ENCODE results near the gene CNOT6.
"Not testable (repeated sequence)": the region's sequence is repeated elsewhere in the genome, so short reads cannot be mapped to it uniquely, and the experiment has no call there.

Gene CNOT6

GRCh38 chr5:180507661-180508060 is 13.5 kb downstream of the CNOT6 start:
- H3K36me3 ChIP-seq (ENCODE audit: insufficient read depth, low read length) = peaks cover 27% of the 10 kb centered on the region
- no peak overlapping the region for H2AFZ ChIP-seq (ENCODE audit: low read depth, low read length)
- H3K4me3 ChIP-seq (ENCODE audit: low read length) = no peak overlapping the region
- H3K4me1 ChIP-seq (ENCODE audit: insufficient read depth, low read length) = no peaks in the 10 kb centered on the region
- no peaks in the 10 kb centered on the region for H3K27me3 ChIP-seq (ENCODE audit: insufficient read depth, low read length)
- H3K9me3 ChIP-seq (ENCODE audit: low read length) = peaks cover 7% of the 10 kb centered on the region

- Histone ChIP-seq H3K36me3 (ENCODE audit: insufficient read depth, low read length) (peaks cover 11% of the 10 kb centered on the region), H3K4me1 (ENCODE audit: insufficient read depth, low read length) (no peaks in the 10 kb centered on the region), H2AFZ (ENCODE audit: low read depth, low read length) (no peak overlapping the region), H3K9me3 (ENCODE audit: low read length) (peaks cover 3% of the 10 kb centered on the region), H3K4me3 (ENCODE audit: low read length) (no peak overlapping the region), H3K27me3 (ENCODE audit: insufficient read depth, low read length) (no peaks in the 10 kb centered on the region)
Measured at GRCh38 chr5:180515294-180515693, 21.1 kb downstream of the CNOT6 start.

DNA sequence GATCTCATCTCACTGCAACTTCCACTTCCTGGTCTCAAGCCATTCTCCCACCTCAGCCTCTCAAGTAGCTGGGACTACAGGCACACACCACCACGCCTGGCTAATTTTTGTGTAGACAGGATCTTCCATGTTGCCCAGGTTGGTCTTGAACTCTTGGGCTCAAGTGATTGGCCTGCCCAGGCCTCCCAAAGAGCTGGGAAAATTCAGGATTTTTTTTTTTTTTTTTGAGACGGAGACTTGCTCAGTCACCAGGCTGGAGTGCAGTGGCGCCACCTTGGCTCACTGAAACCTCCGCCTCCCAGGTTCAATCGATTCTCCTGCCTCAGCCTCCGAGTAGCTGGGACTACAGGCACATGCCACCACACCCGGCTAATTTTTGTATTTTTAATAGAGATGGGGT is 21.8 kb downstream of the CNOT6 start:
- H3K4me1 ChIP-seq (ENCODE audit: insufficient read depth, low read length); H3K4me3 ChIP-seq (ENCODE audit: low read length); H3K9me3 ChIP-seq (ENCODE audit: low read length); H2AFZ ChIP-seq (ENCODE audit: low read depth, low read length); H3K27me3 ChIP-seq (ENCODE audit: insufficient read depth, low read length): not testable (repeated sequence)
- peaks cover 12% of the 10 kb centered on the region for H3K36me3 ChIP-seq (ENCODE audit: insufficient read depth, low read length)

DNA sequence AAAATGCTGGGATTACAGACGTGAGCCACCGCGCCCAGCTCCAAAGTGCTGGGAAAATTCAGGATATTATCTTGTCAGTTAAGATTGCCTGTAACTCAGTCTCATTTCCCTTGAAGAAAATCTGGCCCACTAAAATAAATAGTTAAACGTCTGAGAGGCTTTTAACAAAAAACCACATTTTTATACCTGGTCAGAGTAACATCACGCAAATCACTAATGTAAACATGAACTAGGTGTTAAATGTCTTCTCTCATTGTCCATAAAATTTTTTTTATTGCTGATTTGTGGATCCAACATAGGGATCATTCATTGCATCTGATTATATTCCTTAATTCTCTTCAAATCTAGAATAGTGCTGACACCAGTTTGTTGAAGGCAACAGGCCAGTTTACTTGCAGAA is 22.3 kb downstream of the CNOT6 start:
- H3K36me3 ChIP-seq (ENCODE audit: insufficient read depth, low read length) = peaks cover 15% of the 10 kb centered on the region
- peaks cover 6% of the 10 kb centered on the region for H3K9me3 ChIP-seq (ENCODE audit: low read length)
- H3K4me3 ChIP-seq (ENCODE audit: low read length) = no peak overlapping the region
- H2AFZ ChIP-seq (ENCODE audit: low read depth, low read length) = no peak overlapping the region
- no peaks in the 10 kb centered on the region for H3K27me3 ChIP-seq (ENCODE audit: insufficient read depth, low read length)
- H3K4me1 ChIP-seq (ENCODE audit: insufficient read depth, low read length) = no peaks in the 10 kb centered on the region

- Histone ChIP-seq H3K36me3 (ENCODE audit: insufficient read depth, low read length) (peaks cover 19% of the 10 kb centered on the region), H3K9me3 (ENCODE audit: low read length) (peaks cover 8% of the 10 kb centered on the region), H2AFZ (ENCODE audit: low read depth, low read length) (no peak overlapping the region), H3K4me3 (ENCODE audit: low read length) (no peak overlapping the region), H3K27me3 (ENCODE audit: insufficient read depth, low read length) (no peaks in the 10 kb centered on the region), H3K4me1 (ENCODE audit: insufficient read depth, low read length) (no peaks in the 10 kb centered on the region)
Measured at GRCh38 chr5:180519098-180519497, 24.9 kb downstream of the CNOT6 start.

DNA sequence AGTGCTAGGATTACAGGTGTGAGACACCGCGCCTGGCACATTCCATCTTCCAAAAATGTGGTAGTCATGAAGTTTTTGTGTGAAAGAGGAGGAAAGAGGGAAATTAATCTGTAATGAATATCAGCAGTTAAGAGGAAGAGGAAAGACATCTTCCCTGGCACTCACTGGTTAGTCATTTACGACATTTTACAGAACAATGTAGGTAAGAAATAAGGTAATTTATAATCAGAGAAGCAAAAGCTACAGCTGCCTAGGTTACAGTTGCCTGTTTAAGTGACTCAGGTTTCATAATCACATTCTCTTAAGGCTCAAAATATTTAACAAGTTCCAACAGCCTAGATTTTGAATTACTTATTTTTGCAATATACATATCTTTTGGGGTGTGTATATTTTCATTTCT is 26.9 kb downstream of the CNOT6 start:
- H3K4me1 ChIP-seq (ENCODE audit: insufficient read depth, low read length) = no peaks in the 10 kb centered on the region
- no peaks in the 10 kb centered on the region for H3K27me3 ChIP-seq (ENCODE audit: insufficient read depth, low read length)
- H2AFZ ChIP-seq (ENCODE audit: low read depth, low read length) = no peak overlapping the region
- H3K9me3 ChIP-seq (ENCODE audit: low read length) = peaks cover 8% of the 10 kb centered on the region
- H3K4me3 ChIP-seq (ENCODE audit: low read length) = no peak overlapping the region
- H3K36me3 ChIP-seq (ENCODE audit: insufficient read depth, low read length) = peaks cover 16% of the 10 kb centered on the region

- Histone ChIP-seq H3K9me3 (ENCODE audit: low read length) (peaks cover 8% of the 10 kb centered on the region), H3K4me3 (ENCODE audit: low read length) (no peak overlapping the region), H3K36me3 (ENCODE audit: insufficient read depth, low read length) (peaks cover 15% of the 10 kb centered on the region), H2AFZ (ENCODE audit: low read depth, low read length) (no peak overlapping the region), H3K4me1 (ENCODE audit: insufficient read depth, low read length) (no peaks in the 10 kb centered on the region), H3K27me3 (ENCODE audit: insufficient read depth, low read length) (no peaks in the 10 kb centered on the region)
Measured at GRCh38 chr5:180521591-180521990, 27.4 kb downstream of the CNOT6 start.

GRCh38 chr5:180522330-180522729 is 28.2 kb downstream of the CNOT6 start:
- no peaks in the 10 kb centered on the region for H3K4me1 ChIP-seq (ENCODE audit: insufficient read depth, low read length)
- peaks cover 8% of the 10 kb centered on the region for H3K36me3 ChIP-seq (ENCODE audit: insufficient read depth, low read length)
- H2AFZ ChIP-seq (ENCODE audit: low read depth, low read length) = no peak overlapping the region
- peaks cover 5% of the 10 kb centered on the region for H3K9me3 ChIP-seq (ENCODE audit: low read length)
- H3K4me3 ChIP-seq (ENCODE audit: low read length) = no peak overlapping the region
- no peaks in the 10 kb centered on the region for H3K27me3 ChIP-seq (ENCODE audit: insufficient read depth, low read length)

GRCh38 chr5:180523629-180524466 is 29.7 kb downstream of the CNOT6 start:
- Histone ChIP-seq H2AFZ (ENCODE audit: low read depth, low read length) (no peak overlapping the region), H3K4me1 (ENCODE audit: insufficient read depth, low read length) (no peaks in the 10 kb centered on the region), H3K9me3 (ENCODE audit: low read length) (peaks cover 10% of the 10 kb centered on the region), H3K27me3 (ENCODE audit: insufficient read depth, low read length) (no peaks in the 10 kb centered on the region), H3K36me3 (ENCODE audit: insufficient read depth, low read length) (peaks cover 17% of the 10 kb centered on the region), H3K4me3 (ENCODE audit: low read length) (no peak overlapping the region)

DNA sequence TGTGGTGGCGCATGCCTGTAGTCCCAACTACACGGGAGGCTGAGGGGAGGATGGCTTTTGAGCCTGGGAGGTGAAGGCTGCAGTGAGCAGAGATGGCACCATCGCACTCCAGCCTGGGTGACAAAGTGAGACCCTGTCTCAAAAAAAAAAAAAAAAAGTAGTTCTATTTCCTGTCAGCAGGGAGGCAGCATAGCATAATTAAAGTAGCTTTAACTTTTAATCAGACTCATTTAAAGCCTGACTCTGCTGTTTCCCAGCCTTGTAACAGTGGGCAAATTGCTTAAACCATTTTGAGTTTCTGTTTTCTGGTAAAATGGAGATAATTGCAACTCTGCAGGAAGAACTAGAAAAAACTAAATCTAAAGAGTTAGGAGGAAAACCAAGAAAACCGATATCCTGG is 31.2 kb downstream of the CNOT6 start:
- no peak overlapping the region for H3K4me3 ChIP-seq (ENCODE audit: low read length)
- no peaks in the 10 kb centered on the region for H3K27me3 ChIP-seq (ENCODE audit: insufficient read depth, low read length)
- H3K4me1 ChIP-seq (ENCODE audit: insufficient read depth, low read length) = no peaks in the 10 kb centered on the region
- peaks cover 15% of the 10 kb centered on the region for H3K9me3 ChIP-seq (ENCODE audit: low read length)
- H3K36me3 ChIP-seq (ENCODE audit: insufficient read depth, low read length) = peaks cover 30% of the 10 kb centered on the region
- H2AFZ ChIP-seq (ENCODE audit: low read depth, low read length) = no peak overlapping the region

DNA sequence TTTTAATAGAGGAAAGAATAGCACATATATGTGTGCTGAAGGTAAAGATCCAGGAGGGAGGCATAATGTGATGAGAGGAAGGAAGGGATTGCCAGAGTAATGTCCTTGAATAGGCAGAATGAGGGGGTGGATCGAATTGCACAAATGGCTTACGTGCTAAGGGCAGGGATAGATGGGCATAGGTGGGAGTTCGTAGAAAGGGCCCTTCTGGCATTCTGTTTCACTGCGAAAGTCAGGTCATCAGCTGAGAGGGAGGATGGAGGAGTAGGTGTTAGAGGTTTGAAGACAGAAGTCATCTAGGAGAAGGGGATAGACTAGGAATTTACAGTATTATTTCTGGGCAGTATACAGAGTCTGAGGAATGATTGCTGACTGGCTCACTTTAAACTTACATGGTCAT is 32.1 kb downstream of the CNOT6 start:
- Histone ChIP-seq H3K4me1 (ENCODE audit: insufficient read depth, low read length) (no peaks in the 10 kb centered on the region), H3K4me3 (ENCODE audit: low read length) (no peak overlapping the region), H3K27me3 (ENCODE audit: insufficient read depth, low read length) (no peaks in the 10 kb centered on the region), H3K9me3 (ENCODE audit: low read length) (peaks cover 12% of the 10 kb centered on the region), H3K36me3 (ENCODE audit: insufficient read depth, low read length) (peaks cover 26% of the 10 kb centered on the region), H2AFZ (ENCODE audit: low read depth, low read length) (no peak overlapping the region)

- Histone ChIP-seq H3K27me3 (ENCODE audit: insufficient read depth, low read length) (no peaks in the 10 kb centered on the region), H2AFZ (ENCODE audit: low read depth, low read length) (no peak overlapping the region), H3K36me3 (ENCODE audit: insufficient read depth, low read length) (peaks cover 32% of the 10 kb centered on the region), H3K4me1 (ENCODE audit: insufficient read depth, low read length) (no peaks in the 10 kb centered on the region), H3K9me3 (ENCODE audit: low read length) (peaks cover 17% of the 10 kb centered on the region), H3K4me3 (ENCODE audit: low read length) (no peak overlapping the region)
Measured at GRCh38 chr5:180527659-180528058, 33.5 kb downstream of the CNOT6 start.

GRCh38 chr5:180531036-180531585 is 36.9 kb downstream of the CNOT6 start:
- not testable (repeated sequence) for H3K27me3 ChIP-seq (ENCODE audit: insufficient read depth, low read length); H3K4me3 ChIP-seq (ENCODE audit: low read length); H2AFZ ChIP-seq (ENCODE audit: low read depth, low read length); H3K4me1 ChIP-seq (ENCODE audit: insufficient read depth, low read length)
- peaks cover 58% of the 10 kb centered on the region for H3K36me3 ChIP-seq (ENCODE audit: insufficient read depth, low read length)
- H3K9me3 ChIP-seq (ENCODE audit: low read length) = peaks cover 28% of the 10 kb centered on the region

DNA sequence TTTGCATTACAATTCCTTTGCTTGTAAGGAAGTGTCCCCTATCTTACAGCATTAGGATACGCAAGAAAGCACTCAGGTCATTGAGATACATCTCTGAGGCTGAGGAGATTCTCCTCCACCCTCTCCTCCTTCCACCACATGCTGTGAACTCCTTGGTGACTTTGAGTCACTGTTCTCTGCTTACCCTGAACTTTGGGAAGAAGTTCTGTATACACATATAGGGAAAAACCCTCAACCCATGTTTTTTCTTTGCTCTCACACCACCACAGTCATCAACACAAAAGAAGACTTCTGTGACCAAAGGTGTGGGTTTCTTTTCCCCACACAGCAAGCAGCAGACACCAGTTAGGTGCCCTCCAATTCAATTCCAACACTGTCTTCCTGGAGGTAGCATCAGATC is 38.1 kb downstream of the CNOT6 start:
- Histone ChIP-seq H3K36me3 (ENCODE audit: insufficient read depth, low read length) (peaks cover 69% of the 10 kb centered on the region), H3K4me3 (ENCODE audit: low read length) (no peak overlapping the region), H3K4me1 (ENCODE audit: insufficient read depth, low read length) (no peaks in the 10 kb centered on the region), H2AFZ (ENCODE audit: low read depth, low read length) (no peak overlapping the region), H3K9me3 (ENCODE audit: low read length) (peaks cover 30% of the 10 kb centered on the region), H3K27me3 (ENCODE audit: insufficient read depth, low read length) (no peaks in the 10 kb centered on the region)
